GM12892 (cell line): ENCODE measurements around the gene ABCB11.

Experiments
- DNase-seq: peaks from one replicate; pipeline ENCODE4 v3.0.0; 2011; ENCODE audit not compliant: insufficient read length
- FAIRE-seq: peaks from 2 replicates; lab custom pipeline; 2011; peaks lifted over from hg19 to GRCh38; lab: Jason Lieb, UNC
- POLR2A ChIP-seq: IDR thresholded peaks from 2 replicates; pipeline ENCODE4 v1.6.1; 2011; ENCODE audit warnings: low read depth, low read length, control low read depth
- POLR2AphosphoS5 ChIP-seq: IDR thresholded peaks from 2 replicates; pipeline ENCODE4 v1.6.1; 2011; ENCODE audit warnings: low read depth, low read length, control low read depth
- TAF1 ChIP-seq: IDR thresholded peaks from 2 replicates; pipeline ENCODE4 v1.6.1; 2011; ENCODE audit warnings: low read depth, mild to moderate bottlenecking, control low read depth, low read length, borderline replicate concordance

Gene ABCB11

GRCh38 chr2:168912901-168913369 is 118.2 kb downstream of the ABCB11 start:
- TF ChIP-seq TAF1, result no peak
- no peak for TF ChIP-seq POLR2AphosphoS5
- TF ChIP-seq POLR2A, result no peak
- no peak for DNase-seq
- no peak for FAIRE-seq

GRCh38 chr2:168912466-168912865 is 118.7 kb downstream of the ABCB11 start:
- DNase-seq (no peak), FAIRE-seq (no peak)
- TF ChIP-seq TAF1 (no peak), POLR2AphosphoS5 (no peak), POLR2A (no peak)

- no peak for TF ChIP-seq TAF1
- TF ChIP-seq POLR2A, result no peak
- no peak for DNase-seq
- FAIRE-seq, result no peak
These were observed 120.8 kb downstream of the ABCB11 start for GRCh38 chr2:168910330-168910729.

- TF ChIP-seq TAF1, result no peak
- TF ChIP-seq POLR2AphosphoS5, result no peak
- TF ChIP-seq POLR2A, result no peak
- no peak for DNase-seq
- FAIRE-seq, result no peak
These were observed 123.0 kb downstream of the ABCB11 start for GRCh38 chr2:168907940-168908662.

GRCh38 chr2:168904358-168904757 is 126.8 kb downstream of the ABCB11 start:
- no peak for DNase-seq
- TF ChIP-seq POLR2AphosphoS5, result no peak
- no peak for TF ChIP-seq TAF1
- no peak for TF ChIP-seq POLR2A
- FAIRE-seq, result no peak

GRCh38 chr2:168903888-168904287 is 127.2 kb downstream of the ABCB11 start:
- FAIRE-seq (no peak), DNase-seq (no peak)
- TF ChIP-seq TAF1 (no peak), POLR2A (no peak), POLR2AphosphoS5 (no peak)

GRCh38 chr2:168901003-168901402 is 130.1 kb downstream of the ABCB11 start, which contains the start of gene G6PC2:
TSS of gene G6PC2 (plus strand) at chr2:168901291. CDS start at chr2:168901332, 41 bp downstream.
- DNase-seq (no peak), FAIRE-seq (no peak)
- TF ChIP-seq POLR2A, result no peak
- no peak for TF ChIP-seq POLR2AphosphoS5
- TF ChIP-seq TAF1, result no peak

- no peak for TF ChIP-seq TAF1
- no peak for TF ChIP-seq POLR2A
- DNase-seq (no peak), FAIRE-seq (no peak)
These were observed 133.7 kb downstream of the ABCB11 start for GRCh38 chr2:168897449-168897848.

- TF ChIP-seq POLR2A, result no peak
- TF ChIP-seq POLR2AphosphoS5, result no peak
- no peak for TF ChIP-seq TAF1
- FAIRE-seq (no peak), DNase-seq (no peak)
These were observed 134.3 kb downstream of the ABCB11 start for GRCh38 chr2:168896783-168897182.

- DNase-seq, result no peak
- TF ChIP-seq POLR2AphosphoS5 (no peak), TAF1 (no peak), POLR2A (no peak)
- no peak for FAIRE-seq
These were observed 135.4 kb downstream of the ABCB11 start for GRCh38 chr2:168895771-168896170.

- TF ChIP-seq POLR2A (no peak), POLR2AphosphoS5 (no peak), TAF1 (no peak)
- FAIRE-seq (no peak), DNase-seq (no peak)
These were observed 136.4 kb downstream of the ABCB11 start for GRCh38 chr2:168894720-168895119.

GRCh38 chr2:168894101-168894500 is 137.0 kb downstream of the ABCB11 start:
- FAIRE-seq (no peak), DNase-seq (no peak)
- TF ChIP-seq TAF1, result no peak

GRCh38 chr2:168892327-168892726 is 138.8 kb downstream of the ABCB11 start:
- FAIRE-seq, result no peak
- no peak for TF ChIP-seq POLR2A
- TF ChIP-seq TAF1, result no peak
- no peak for TF ChIP-seq POLR2AphosphoS5
- no peak for DNase-seq
